Erythroblast (primary cell): ENCODE measurements around the gene TMEM221.

ENCODE experiments used
- GATA1 ChIP-seq: IDR thresholded peaks from 2 replicates; pipeline ENCODE4 v1.6.1; 2011; ENCODE audit warnings: low read depth, mild to moderate bottlenecking, control low read depth, low read length, moderate library complexity
- POLR2A ChIP-seq: IDR thresholded peaks from 2 replicates; pipeline ENCODE4 v1.6.1; 2011; ENCODE audit warnings: mild to moderate bottlenecking, low read length

GRCh38 chr19:17393002-17393401, 55.5 kb downstream of the TMEM221 start:
- no peak for TF ChIP-seq POLR2A
- no peak for TF ChIP-seq GATA1
